ENCODE data around the gene CACNA1D.
"Not testable (repeated sequence)": the region's sequence is repeated elsewhere in the genome, so short reads cannot be mapped to it uniquely, and the experiment has no call there.

Gene CACNA1D

DNA sequence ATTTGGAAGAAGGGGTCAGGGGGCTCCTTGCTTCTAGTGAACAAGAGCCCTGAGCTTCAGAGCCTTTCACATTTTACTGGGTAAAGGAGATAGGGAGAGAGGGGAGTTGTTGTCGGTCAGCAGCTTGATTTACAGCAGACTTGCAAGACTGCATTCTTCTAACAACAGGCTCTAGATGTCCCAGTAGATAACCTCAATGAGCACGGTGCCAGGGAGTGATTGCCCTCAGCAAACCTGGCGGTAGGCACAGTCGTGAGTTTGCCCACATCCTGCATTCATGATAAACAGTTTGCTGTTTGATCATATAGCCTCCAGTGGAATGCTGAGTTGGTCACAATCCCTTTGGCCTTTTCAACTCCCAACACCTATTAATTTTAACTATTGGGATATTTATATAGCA is 170.4 kb downstream of the CACNA1D start:
- not testable (repeated sequence) for DNase-seq

DNA sequence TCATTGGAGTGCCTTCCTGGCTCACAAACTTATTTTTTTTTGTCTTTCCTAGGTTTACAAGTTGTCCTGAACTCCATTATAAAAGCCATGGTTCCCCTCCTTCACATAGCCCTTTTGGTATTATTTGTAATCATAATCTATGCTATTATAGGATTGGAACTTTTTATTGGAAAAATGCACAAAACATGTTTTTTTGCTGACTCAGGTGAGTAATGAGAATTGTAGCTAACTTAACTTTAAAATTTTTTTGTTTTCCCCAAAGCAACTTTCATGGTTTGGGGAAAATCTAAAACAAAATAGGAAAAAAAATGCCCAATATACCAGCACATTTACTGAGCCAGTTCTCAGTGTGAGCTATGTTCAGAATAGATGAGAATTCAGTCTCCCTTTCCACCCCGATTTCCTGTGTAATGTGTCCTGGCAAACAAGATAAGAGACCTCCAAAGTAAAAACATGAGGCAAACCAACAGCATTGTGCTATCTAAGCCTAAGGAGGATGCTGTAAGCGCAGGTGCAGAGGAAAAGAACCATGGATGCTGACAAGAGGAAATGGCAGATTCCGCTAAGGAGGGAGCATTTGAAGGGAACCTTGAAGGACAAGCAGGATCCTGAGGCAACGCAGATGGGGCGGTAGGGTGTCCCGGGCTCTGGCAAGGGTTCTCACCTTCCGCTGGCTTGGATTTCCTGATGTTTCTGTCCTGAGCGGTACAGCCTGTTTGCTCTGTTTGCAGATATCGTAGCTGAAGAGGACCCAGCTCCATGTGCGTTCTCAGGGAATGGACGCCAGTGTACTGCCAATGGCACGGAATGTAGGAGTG is 171.4 kb downstream of the CACNA1D start:
- no peak for DNase-seq

- no peak for DNase-seq
Measured at GRCh38 chr3:53668872-53669271, 174.5 kb downstream of the CACNA1D start.

DNA sequence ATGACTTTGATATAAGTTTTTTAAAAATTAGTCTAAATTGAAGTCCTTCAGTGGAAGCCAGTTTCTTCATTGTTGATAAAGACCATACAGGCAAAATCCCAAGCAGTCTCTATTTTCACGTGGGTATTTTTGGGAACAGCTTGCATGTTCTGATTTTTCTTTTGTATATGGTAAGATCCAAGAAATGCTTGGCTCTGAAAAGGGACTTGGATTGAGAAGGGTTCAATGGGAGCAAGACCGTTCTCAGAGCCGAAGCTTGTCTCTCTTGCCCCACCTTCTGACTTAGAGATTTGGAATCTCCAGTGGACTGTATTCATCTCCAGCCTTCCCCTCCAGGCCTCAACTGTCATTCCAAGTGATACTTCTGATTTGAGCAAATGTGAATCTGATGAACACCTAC is 176.3 kb downstream of the CACNA1D start:
- DNase-seq, result no peak

GRCh38 chr3:53671192-53671960 is 177.0 kb downstream of the CACNA1D start:
- DNase-seq, result no peak

DNA sequence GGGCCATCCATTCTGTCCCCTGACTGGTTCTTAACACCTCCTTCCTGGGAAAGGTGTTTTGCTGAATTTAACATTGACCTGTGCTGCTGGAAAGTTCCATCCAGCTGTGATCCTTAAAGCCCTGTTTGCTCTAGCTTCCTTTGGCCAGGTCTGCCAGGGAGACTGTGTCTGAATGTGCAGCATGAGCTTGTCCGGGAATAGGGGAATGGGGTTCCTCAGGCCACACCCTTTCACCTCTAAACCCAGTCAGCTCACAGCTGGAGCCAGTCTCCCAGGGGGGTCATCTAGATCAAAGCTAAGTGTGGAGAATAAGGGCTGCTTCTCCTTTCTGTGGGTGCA is 177.5 kb downstream of the CACNA1D start:
- no peak for DNase-seq

DNA sequence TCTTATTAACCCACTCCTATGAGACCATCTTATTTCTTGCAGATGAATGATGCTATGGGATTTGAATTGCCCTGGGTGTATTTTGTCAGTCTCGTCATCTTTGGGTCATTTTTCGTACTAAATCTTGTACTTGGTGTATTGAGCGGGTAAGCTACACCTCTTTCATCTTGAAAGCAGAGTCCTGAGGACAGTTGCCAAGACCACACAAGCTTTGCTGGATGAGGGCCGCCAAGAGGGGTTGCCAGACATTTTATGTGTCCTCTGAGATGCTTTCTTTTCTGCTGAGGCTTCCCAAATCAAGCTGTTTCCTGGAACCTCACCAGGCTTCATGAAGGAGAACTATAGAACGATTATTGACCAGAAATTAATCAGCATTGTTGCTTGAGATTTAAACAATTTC is 178.6 kb downstream of the CACNA1D start:
- no peak for DNase-seq

GRCh38 chr3:53673722-53674350 is 179.4 kb downstream of the CACNA1D start:
- DNase-seq, result no peak

- no peak for DNase-seq
Measured at GRCh38 chr3:53674582-53674981, 180.2 kb downstream of the CACNA1D start.

GRCh38 chr3:53675022-53675697 is 180.7 kb downstream of the CACNA1D start:
- DNase-seq, result no peak

- no peak for DNase-seq
Measured at GRCh38 chr3:53675942-53676341, 181.5 kb downstream of the CACNA1D start.

- DNase-seq, result no peak
Measured at GRCh38 chr3:53677413-53677812, 183.0 kb downstream of the CACNA1D start.

GRCh38 chr3:53680028-53680427 is 185.6 kb downstream of the CACNA1D start:
- DNase-seq, result no peak

DNA sequence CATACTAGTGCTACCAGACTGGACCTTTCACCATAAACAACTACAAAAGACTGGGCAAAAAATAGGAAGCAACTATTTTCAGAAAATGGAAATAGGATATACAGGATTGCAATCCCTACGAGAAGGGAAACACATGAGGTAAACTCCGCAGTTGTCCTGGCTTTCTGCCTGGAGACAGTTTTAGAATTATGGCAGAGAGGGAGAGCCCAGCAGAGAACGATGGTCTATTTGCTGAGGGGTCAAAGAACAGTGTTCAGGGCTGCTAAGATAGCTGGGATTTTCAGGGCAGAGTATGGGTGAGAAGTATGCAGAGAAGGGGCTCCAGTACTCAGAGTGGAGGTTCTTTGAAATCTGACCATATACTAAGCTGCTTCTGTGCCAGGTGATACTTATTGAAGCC is 188.4 kb downstream of the CACNA1D start:
- DNase-seq, result no peak

DNA sequence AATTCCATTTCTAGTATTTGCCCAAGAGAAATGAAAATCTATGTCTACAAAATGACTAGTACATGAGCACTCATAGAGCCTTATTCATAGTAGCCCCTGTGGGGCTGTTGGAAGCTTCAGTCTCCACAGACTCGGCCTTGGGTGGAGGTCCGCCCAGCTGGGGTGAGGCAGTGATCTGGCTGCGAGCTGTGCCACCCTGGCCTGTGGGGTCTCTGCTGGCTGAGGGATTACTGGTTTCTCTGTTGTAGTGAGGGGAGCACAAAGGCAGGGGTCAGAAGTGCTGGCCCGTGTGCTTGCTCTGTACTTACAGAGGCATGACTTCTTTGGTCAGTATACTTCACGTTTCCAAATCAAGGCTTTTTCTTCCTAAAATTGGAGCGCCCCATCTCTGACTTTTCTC is 193.7 kb downstream of the CACNA1D start:
- no peak for DNase-seq

- DNase-seq, result no peak
Measured at GRCh38 chr3:53688989-53689388, 194.6 kb downstream of the CACNA1D start.

DNA sequence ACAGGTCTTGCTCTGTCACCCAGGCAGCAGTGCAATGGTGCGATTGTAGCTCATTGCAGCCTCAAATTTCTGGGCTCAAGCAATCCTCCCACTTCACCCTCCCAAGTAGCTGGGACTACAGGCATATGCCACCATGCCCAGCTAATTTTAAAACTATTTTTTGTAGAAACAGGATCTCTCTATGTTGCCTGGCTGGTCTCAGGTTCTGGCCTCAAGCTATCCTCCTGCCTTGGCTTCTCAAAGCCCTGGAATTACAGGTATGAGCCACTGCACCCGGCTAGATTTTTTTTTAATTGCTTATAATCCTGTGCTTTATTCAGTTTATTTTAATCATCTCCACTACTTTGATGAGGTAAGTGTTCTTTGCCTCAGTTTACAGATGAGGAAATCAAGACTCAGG is 195.3 kb downstream of the CACNA1D start:
- no peak for DNase-seq

DNA sequence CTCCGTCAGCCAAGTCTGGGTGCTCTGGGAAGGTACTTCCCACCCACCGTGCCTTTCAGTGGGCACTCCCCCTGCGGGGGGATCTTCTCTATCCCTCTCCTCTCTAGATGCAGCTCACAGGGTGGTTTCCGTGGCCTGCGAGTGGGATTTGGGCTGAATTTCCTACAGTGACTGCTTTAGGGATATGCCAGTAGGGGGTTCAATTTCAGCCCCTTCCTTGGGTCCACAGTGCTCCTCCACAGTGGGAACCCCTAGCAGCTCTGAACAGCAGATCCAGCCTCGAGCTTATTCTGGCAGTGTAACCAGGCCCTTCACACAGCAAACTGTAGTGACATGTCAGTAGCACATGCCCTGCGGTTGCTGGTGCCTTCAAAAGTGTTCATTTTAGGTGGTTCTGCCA is 196.1 kb downstream of the CACNA1D start:
- no peak for DNase-seq

DNA sequence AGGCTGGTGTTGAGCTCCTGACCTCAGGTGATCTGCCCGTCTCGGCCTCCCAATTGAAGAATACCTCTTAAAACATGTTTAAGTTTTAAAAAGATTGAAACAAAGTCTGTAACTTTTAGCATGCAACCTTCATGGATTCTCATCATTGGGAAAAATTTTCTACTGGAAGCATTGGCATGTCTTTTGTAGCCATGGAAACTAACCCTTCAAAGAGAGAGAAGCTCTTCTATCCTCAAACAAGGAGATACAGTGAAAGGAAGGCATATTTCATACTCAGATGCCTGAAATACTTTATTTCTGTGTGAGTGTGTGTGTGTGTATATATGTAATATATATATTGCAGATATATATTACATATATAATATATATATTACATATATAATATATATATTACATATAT is 196.9 kb downstream of the CACNA1D start:
- no peak for DNase-seq

DNA sequence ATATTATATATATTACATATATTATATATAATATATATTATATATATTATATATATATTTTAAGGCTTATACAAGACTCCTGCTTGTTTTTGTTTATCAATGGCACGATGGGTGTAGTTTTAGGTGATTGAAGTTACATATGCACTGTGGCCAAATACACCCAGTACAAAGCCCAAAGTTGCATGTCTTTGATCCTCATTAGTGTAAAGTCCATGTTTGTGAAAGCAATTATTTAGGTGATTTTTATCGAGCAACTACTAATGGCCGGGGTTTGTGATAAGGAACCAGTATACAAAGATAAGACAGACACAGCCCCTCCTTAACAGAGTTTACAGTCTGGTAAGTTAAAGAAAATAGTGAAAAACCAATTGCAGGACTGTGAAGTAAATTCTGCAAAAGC is 197.5 kb downstream of the CACNA1D start:
- DNase-seq, result no peak

DNA sequence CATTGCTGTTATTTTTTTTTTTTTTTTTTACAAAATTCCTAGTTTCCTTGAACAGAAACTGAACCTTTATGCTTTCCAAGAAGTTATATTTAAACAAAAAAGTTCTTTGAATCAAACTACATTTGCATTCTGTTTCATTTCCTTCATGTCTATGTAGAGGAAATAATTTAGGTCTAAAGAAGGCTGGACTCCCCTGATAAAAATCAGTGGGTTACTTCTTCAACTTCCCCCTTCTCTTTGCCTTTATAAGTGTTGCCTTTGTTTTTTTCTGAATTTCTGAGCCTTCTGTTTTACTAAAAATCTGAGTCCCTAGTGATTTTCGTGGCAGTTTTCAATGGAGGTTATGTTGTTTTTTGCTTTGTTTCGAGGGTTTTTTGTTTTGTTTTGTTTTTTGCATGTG is 199.0 kb downstream of the CACNA1D start:
- no peak for DNase-seq

GRCh38 chr3:53694046-53694445 is 199.6 kb downstream of the CACNA1D start:
- DNase-seq, result no peak

- DNase-seq, result no peak
Measured at GRCh38 chr3:53694666-53695323, 200.4 kb downstream of the CACNA1D start.

Measured in NCI-H446 (cell line).